GM21717 (cell line): ENCODE data around the gene RANBP1.

Experiments
- ATAC-seq: cut with Tn5 transposase; IDR thresholded peaks from one replicate; pipeline ENCODE4 v1.9.1; 2021; ENCODE audit warnings: mild to moderate bottlenecking, moderate library complexity; ENCODE audit not compliant: unreplicated experiment

The RANBP1 gene

DNA sequence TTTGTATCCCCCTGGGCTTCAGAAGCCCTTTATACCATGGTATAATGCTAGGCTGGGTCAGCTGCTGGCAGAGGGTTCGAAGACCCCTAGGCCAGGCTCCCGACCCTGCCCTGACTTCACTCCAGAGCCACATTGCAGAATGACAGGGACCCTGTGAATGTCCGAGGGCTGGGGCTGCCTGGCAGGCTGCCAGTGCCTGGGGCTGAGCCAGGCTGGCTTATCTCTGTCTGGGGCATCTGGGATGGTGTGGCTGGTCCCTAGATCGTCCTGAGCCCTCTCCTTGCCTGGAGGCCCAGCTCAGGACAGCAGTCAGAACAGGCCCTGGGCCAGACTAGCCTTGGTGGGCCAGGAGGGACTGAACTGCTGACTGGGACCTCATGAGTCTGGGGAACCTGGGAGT, 19.4 kb downstream of the RANBP1 start:
- no peak for ATAC-seq

DNA sequence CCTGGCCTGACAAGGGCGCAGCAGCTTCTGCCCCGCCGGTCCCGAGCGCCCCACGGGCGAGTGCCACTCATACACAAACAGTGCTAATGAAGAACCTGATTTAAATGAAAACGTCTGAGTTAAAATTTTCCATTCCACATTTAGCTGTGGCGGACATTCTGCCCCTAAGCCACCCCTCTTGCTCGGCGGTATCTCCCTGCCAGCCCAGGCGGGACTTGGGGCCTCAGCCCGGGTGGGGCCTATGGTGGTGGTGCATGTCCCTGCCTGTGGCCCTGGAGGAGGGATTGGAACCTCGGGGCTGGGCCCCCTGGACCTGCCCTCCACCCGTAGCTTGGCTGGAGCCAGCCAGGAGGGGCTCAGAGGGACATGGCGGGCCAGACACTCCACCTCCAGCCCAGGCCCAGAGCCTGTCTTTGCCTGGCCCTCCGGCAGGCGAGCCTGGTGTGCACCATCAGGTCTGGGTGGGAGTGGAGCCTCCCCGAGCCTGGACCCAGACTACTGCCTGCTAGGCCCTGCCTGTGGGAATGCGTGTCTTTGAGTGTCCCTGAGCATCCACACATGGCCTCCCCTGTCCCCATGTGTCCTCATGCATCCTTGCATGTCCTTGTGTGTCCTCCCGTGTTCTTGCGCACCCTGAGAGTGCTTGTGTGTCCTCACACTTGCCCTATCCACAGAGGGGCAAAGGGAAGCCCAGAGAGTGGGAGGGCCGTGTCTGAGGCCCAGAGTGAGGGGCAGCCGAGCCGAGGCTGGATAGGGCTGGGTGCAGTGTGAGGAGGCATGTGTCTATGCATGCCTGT, 20.1 kb downstream of the RANBP1 start:
- no peak for ATAC-seq

GRCh38 chr22:20136603-20136873, 20.6 kb downstream of the RANBP1 start:
- ATAC-seq = no peak

- no peak for ATAC-seq
These were observed 21.2 kb downstream of the RANBP1 start for GRCh38 chr22:20137113-20137512.

DNA sequence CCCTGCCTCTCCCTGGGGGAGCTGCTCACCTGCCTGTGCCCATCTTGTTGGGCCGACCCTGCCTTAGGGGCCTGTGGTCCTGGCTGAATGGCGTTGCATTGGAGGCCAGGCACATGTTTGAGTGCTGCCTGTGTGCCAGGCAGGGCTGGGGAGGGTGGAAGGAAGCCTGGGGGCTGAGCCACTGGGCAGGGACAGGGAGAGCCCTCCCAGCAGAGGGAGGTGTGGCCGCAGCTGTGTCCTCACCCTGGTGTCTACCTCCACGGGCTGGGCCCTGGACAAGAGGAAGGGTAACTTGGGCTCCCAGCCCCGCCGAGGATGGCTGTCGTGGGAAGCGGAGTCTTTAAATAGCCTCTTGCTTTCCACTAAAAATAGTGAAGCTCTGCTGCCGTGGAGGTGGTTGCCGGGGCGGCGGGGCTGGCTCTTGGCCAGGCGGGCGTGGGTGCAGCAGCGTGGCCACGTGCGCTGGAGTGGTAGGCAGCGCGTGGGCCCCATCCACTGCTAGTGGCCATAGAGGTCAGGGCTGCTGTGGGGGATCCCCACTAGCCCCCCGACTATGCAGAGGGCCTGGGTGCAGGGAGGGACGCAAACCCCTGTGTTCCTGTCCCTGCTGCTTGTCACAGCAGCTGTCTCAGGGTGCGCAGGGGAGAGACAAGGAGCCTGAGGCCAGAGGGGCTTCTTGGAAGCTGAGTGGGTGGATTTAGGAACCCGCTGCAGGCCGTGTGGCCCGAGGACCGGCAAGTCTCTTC, 21.9 kb downstream of the RANBP1 start:
- ATAC-seq = no peak

- ATAC-seq = no peak
These were observed 22.5 kb downstream of the RANBP1 start for GRCh38 chr22:20138417-20138738.

GRCh38 chr22:20138868-20139267, 23.0 kb downstream of the RANBP1 start:
- ATAC-seq = no peak

DNA sequence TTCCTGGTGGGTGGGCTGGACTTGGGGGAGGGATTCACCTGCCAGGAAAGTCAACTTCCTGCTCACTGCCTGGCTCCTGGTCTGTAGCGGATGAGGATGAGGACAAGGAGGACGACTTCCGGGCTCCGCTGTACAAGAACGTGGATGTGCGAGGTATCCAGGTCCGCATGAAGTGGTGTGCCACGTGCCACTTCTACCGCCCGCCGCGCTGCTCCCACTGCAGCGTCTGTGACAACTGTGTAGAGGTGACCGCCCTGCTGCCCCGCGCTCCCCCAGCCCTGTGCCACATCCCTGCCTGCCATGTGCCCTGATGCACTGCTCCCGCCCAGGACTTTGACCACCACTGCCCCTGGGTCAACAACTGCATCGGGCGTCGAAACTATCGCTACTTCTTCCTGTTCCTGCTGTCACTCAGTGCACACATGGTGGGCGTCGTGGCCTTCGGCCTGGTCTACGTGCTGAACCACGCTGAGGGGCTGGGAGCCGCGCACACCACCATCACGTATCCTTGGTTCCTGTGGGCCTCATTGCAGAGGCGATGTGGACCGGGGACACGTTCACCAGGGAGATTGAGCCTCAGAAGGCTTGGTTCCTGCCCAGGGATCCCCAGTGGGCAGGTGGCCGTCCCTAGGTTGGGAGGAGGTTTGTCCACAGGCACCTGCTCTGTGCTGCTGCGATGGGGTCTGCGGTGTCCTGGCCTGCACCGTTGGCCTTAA, 23.6 kb downstream of the RANBP1 start:
- ATAC-seq = no peak

DNA sequence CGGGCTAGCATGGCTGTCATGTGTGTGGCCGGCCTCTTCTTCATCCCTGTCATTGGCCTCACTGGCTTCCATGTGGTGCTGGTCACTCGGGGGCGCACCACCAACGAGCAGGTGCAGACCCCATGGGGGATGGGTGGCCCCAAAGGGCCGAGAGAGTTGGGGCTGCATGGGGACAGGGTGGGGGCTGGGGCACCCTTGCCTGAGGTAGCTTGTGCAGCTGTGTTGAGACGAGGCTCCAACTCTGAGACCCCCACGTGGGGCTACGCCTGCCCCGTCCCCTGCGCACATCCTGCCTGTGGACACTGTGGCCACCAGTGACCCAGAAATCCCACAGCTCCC, 24.2 kb downstream of the RANBP1 start:
- no peak for ATAC-seq

GRCh38 chr22:20140521-20140964, 24.6 kb downstream of the RANBP1 start:
- no peak for ATAC-seq

GRCh38 chr22:20141186-20142077, 25.5 kb downstream of the RANBP1 start:
- no peak for ATAC-seq

DNA sequence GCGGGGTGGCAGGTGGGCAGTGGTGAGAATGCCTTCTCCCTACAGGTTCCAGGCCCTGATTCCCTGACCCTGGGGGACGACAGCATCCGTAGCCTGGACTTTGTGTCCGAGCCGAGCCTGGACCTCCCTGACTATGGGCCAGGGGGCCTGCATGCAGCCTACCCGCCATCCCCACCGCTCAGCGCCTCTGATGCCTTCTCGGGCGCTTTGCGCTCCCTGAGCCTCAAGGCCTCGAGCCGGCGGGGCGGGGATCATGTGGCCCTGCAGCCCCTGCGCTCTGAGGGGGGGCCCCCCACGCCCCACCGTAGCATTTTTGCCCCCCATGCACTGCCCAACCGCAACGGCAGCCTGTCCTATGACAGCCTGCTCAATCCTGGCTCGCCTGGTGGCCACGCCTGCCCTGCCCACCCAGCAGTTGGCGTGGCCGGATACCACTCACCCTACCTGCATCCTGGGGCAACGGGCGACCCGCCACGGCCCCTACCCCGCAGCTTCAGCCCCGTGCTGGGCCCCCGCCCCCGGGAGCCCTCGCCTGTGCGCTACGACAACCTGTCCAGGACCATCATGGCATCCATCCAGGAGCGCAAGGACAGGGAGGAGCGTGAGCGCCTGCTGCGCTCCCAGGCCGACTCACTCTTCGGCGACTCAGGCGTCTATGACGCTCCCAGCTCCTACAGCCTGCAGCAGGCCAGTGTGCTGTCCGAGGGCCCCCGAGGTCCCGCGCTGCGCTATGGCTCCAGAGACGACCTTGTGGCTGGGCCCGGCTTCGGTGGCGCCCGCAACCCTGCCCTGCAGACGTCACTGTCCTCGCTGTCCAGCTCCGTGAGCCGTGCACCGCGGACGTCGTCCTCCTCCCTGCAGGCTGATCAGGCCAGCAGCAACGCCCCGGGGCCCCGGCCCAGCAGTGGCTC, 27.1 kb downstream of the RANBP1 start:
- no peak for ATAC-seq

DNA sequence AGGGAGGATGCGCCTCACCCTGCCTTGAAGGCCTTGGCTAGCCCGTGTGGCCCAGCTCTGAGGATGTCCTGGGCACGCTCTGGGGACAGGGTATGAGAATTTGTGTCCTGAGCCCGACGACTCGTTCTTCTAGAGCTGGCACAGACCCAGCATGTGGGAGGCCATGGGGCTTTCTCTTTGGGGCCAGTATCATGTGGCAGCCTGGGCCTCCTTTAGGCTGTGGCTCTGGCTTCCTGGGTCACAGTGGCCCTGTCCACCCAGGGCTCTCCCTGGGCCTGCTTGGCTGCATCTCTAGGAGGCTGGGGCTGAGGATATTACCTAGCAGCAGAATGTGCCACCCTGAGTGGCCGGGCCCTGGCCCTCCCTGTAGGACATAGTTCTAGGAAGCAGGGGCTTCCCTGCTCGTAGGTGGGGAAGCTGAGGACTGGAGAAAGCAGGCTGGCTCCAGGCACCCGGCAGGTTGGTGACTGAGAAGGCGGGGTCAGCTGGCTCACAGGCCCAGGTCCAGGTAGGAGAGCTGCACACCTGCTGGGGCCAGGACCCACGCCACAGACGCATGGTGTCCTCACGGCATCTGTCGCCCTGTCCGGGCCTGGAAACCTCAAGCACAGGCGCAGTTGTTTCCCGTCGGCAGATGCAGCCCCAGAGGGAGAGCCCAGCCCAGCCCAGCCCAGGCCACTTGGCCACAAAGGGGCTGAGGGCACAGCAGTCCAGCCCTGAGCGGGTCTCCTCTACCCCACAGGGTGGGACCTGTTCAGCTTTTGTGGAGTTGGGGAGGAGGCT, 28.2 kb downstream of the RANBP1 start:
- ATAC-seq = no peak

- no peak for ATAC-seq
These were observed 29.4 kb downstream of the RANBP1 start for GRCh38 chr22:20145206-20145831.

DNA sequence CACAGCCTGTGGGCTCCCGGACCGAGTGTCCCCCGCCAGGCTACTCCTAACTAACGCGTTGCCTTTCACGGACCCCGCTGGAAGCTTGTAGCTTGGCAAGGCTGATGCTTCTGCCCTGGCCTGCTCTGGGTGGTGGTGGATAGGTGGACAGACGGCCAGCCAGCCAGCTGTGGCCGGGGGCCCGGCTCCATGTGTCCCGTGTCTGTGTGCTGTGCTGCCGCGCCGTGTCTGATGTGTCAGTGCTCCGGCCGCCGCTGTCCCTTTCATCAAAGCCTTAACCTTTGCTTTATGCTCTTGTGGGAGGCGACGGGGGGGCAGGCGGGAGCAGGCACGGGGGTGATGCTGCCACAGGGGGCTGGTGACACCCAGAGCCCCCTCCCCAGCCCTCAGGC, 29.9 kb downstream of the RANBP1 start:
- no peak for ATAC-seq

GRCh38 chr22:20146777-20147176, 30.9 kb downstream of the RANBP1 start:
- no peak for ATAC-seq

GRCh38 chr22:20147237-20147988, 31.5 kb downstream of the RANBP1 start:
- ATAC-seq = no peak

GRCh38 chr22:20148414-20148813, 32.5 kb downstream of the RANBP1 start:
- no peak for ATAC-seq
